ENCODE measurements around the gene IGF2R.

DNA sequence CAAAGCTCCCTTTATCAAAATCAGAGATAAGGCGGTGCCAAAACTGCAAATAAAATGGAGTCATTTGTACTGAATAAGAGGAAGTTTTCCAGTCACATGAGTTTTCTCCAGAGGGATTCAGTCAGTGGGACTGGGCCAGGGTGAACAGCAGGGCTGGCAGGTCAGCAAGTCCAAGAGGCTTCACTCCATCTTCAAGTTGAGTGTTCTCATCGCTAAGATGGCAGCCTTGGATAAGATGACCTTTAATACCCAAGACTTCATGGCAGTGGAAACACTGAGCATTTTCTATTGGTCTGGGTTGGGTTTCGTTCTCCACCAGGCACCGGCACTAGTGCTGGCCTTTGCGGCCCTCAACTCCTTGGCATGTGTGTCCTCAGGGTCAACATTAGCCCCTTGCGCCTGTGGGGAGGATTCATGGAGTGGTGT, 29.3 kb upstream of the IGF2R start:
- TF ChIP-seq CTCF (IDR thresholded peaks at IDR 0.05) (no peak), POLR2A (IDR thresholded peaks at IDR 0.05) (no peak)

All from lower leg skin (tissue), 3 donors.